ACC112 (cell line): ENCODE results near the gene CREB5.

Experiments
- H2AFZ ChIP-seq: fragments of 200-600 bp; sonication (generic); one replicate; pipeline ENCODE4 v1.6.0; 2017; ENCODE audit warnings: antibody characterized with exemption, low read length; ENCODE audit not compliant: unreplicated experiment
- H3K27ac ChIP-seq: fragments of 200-600 bp; sonication (generic); 2 replicates; pipeline ENCODE4 v1.5.1; 2014; ENCODE audit warnings: low read depth, mild to moderate bottlenecking, antibody characterized with exemption, low read length, moderate library complexity
- H3K27me3 ChIP-seq: fragments of 200-600 bp; sonication (generic); 2 replicates; pipeline ENCODE4 v1.6.1; 2014; ENCODE audit warnings: mild to moderate bottlenecking, antibody characterized with exemption, low read length, moderate library complexity, mixed read lengths; ENCODE audit not compliant: insufficient read depth
- H3K36me3 ChIP-seq: fragments of 200-600 bp; sonication (generic); 2 replicates; pipeline ENCODE4 v1.6.1; 2016; ENCODE audit warnings: mild to moderate bottlenecking, antibody characterized with exemption, low read length, moderate library complexity, mixed read lengths; ENCODE audit not compliant: insufficient read depth
- H3K4me1 ChIP-seq: fragments of 200-600 bp; sonication (generic); one replicate; pipeline ENCODE4 v1.6.1; 2016; ENCODE audit warnings: low read length, mixed read lengths; ENCODE audit not compliant: insufficient read depth, unreplicated experiment, control insufficient read depth
- H3K4me3 ChIP-seq: fragments of 200-600 bp; sonication (generic); 2 replicates; pipeline ENCODE4 v1.5.1; 2014; ENCODE audit warnings: mild to moderate bottlenecking, low read depth, low read length
- H3K79me2 ChIP-seq: fragments of 200-600 bp; sonication (generic); one replicate; pipeline ENCODE4 v1.6.0; 2016; ENCODE audit warnings: low read length; ENCODE audit not compliant: control insufficient read depth, unreplicated experiment, insufficient read depth

The CREB5 gene

GRCh38 chr7:28640001-28640400 is 227.7 kb downstream of the CREB5 start:
- H3K36me3 ChIP-seq = no peaks in the 10 kb centered on the region
- H3K79me2 ChIP-seq = no peaks in the 10 kb centered on the region
- H2AFZ ChIP-seq = no peak overlapping the region
- no peak overlapping the region for H3K4me3 ChIP-seq
- no peaks in the 10 kb centered on the region for H3K4me1 ChIP-seq
- H3K27me3 ChIP-seq = no peaks in the 10 kb centered on the region
- H3K27ac ChIP-seq = no peak overlapping the region

- Histone ChIP-seq H3K79me2 (no peaks in the 10 kb centered on the region), H3K27me3 (no peaks in the 10 kb centered on the region; the same call in 1 of the 2 replicates), H3K36me3 (no peaks in the 10 kb centered on the region)
Measured at GRCh38 chr7:28641752-28642545, 229.6 kb downstream of the CREB5 start.

GRCh38 chr7:28643188-28643569 is 230.9 kb downstream of the CREB5 start:
- no peaks in the 10 kb centered on the region; the same call in 1 of the 2 replicates for H3K27me3 ChIP-seq

More at GRCh38 chr7:28641752-28642545, 229.6 kb downstream of the CREB5 start:
- Histone ChIP-seq H3K4me1 (no peaks in the 10 kb centered on the region), H3K27ac (no peak overlapping the region), H2AFZ (no peak overlapping the region), H3K4me3 (no peak overlapping the region)

GRCh38 chr7:28643584-28644340 is 231.4 kb downstream of the CREB5 start:
- Histone ChIP-seq H2AFZ (no peak overlapping the region), H3K4me3 (no peak overlapping the region), H3K36me3 (no peaks in the 10 kb centered on the region), H3K79me2 (no peaks in the 10 kb centered on the region), H3K4me1 (no peaks in the 10 kb centered on the region), H3K27me3 (no peaks in the 10 kb centered on the region; the same call in 1 of the 2 replicates), H3K27ac (no peak overlapping the region)

More at GRCh38 chr7:28643188-28643569, 230.9 kb downstream of the CREB5 start:
- Histone ChIP-seq H3K36me3 (no peaks in the 10 kb centered on the region), H2AFZ (no peak overlapping the region), H3K4me1 (no peaks in the 10 kb centered on the region), H3K27ac (no peak overlapping the region), H3K4me3 (no peak overlapping the region), H3K79me2 (no peaks in the 10 kb centered on the region)

- Histone ChIP-seq H3K4me1 (no peaks in the 10 kb centered on the region), H3K4me3 (no peak overlapping the region), H3K27ac (no peak overlapping the region), H3K36me3 (no peaks in the 10 kb centered on the region), H2AFZ (no peak overlapping the region), H3K27me3 (no peaks in the 10 kb centered on the region; the same call in 1 of the 2 replicates), H3K79me2 (no peaks in the 10 kb centered on the region)
Measured at GRCh38 chr7:28645866-28646265, 233.5 kb downstream of the CREB5 start.

- Histone ChIP-seq H2AFZ (no peak overlapping the region), H3K27me3 (no peaks in the 10 kb centered on the region; the same call in 1 of the 2 replicates), H3K4me3 (no peak overlapping the region), H3K79me2 (no peaks in the 10 kb centered on the region), H3K4me1 (no peaks in the 10 kb centered on the region), H3K36me3 (no peaks in the 10 kb centered on the region), H3K27ac (no peak overlapping the region)
Measured at GRCh38 chr7:28646376-28647075, 234.2 kb downstream of the CREB5 start.

- Histone ChIP-seq H3K79me2 (no peaks in the 10 kb centered on the region), H3K27ac (no peak overlapping the region), H2AFZ (no peak overlapping the region), H3K4me3 (no peak overlapping the region), H3K36me3 (no peaks in the 10 kb centered on the region), H3K4me1 (no peaks in the 10 kb centered on the region), H3K27me3 (no peaks in the 10 kb centered on the region; the same call in 1 of the 2 replicates)
Measured at GRCh38 chr7:28647076-28647421, 234.7 kb downstream of the CREB5 start.

GRCh38 chr7:28649189-28649588 is 236.9 kb downstream of the CREB5 start:
- no peak overlapping the region for H3K27ac ChIP-seq
- H2AFZ ChIP-seq = no peak overlapping the region
- no peaks in the 10 kb centered on the region for H3K79me2 ChIP-seq
- no peaks in the 10 kb centered on the region for H3K4me1 ChIP-seq
- no peaks in the 10 kb centered on the region for H3K36me3 ChIP-seq
- H3K27me3 ChIP-seq = peaks cover 9% of the 10 kb centered on the region
- H3K4me3 ChIP-seq = no peak overlapping the region

- no peaks in the 10 kb centered on the region for H3K4me1 ChIP-seq
- H3K27ac ChIP-seq = no peak overlapping the region
- no peaks in the 10 kb centered on the region for H3K36me3 ChIP-seq
- no peak overlapping the region for H3K4me3 ChIP-seq
- peaks cover 9% of the 10 kb centered on the region for H3K27me3 ChIP-seq
- H2AFZ ChIP-seq = no peak overlapping the region
- no peaks in the 10 kb centered on the region for H3K79me2 ChIP-seq
Measured at GRCh38 chr7:28649811-28650210, 237.5 kb downstream of the CREB5 start.

- Histone ChIP-seq H3K4me1 (no peaks in the 10 kb centered on the region), H3K4me3 (no peak overlapping the region), H3K36me3 (no peaks in the 10 kb centered on the region), H3K79me2 (no peaks in the 10 kb centered on the region), H2AFZ (no peak overlapping the region), H3K27me3 (peaks cover 14% of the 10 kb centered on the region), H3K27ac (no peak overlapping the region)
Measured at GRCh38 chr7:28654110-28654509, 241.8 kb downstream of the CREB5 start.
